ENCODE results near the gene ENG. TPM values are rescaled to one million over a fixed set of nuclear protein-coding genes. Genes with fewer than 3 reads are reported as not detected.

ENG gene
- total and polyA plus RNA-seq, 2 of the 4 experiments (the other 2 are of a cell fraction), result 3.6 to 83.3 TPM

GRCh38 chr9:127846443-127847177, 7.8 kb downstream of the ENG start:
- H3K9ac ChIP-seq (ENCODE audit: low read depth, low read length), result no peak overlapping the region
- peak overlapping the region; percentile 40 for H2BK5ac ChIP-seq (ENCODE audit: low read depth, low read length, poor library complexity, severe bottlenecking)
- H3K23ac ChIP-seq (ENCODE audit: low read depth, low read length), result peak overlapping the region; percentile 38; the same call in 1 of the 2 replicates
- no peak overlapping the region for H2BK120ac ChIP-seq (ENCODE audit: low read depth, low read length)
- intact Hi-C loops (cut with micrococcal nuclease) (no loop called here), in situ Hi-C loops (cut with MboI; ENCODE audit: low sequenced_read_pairs) (no loop called here), dilution Hi-C loops (cut with HindIII; ENCODE audit: low sequenced_read_pairs, unreplicated experiment) (no loop called here)
- peak overlapping the region; percentile 26; the same call in 1 of the 2 replicates for H3K18ac ChIP-seq (ENCODE audit: low read depth, low read length)
- H4K20me1 ChIP-seq (ENCODE audit: insufficient read depth, low read length), result 0 out of 2 replicates have a peak, but pooled peaks cover 3% of the 10 kb centered on the region
- peaks cover 39 to 73% of the 10 kb centered on the region in 2 experiments for H3K79me1 ChIP-seq (ENCODE audit: low read depth in 1 of 2, low read length in 2 of 2)
- peaks cover 11% of the 10 kb centered on the region; the same call in 1 of the 2 replicates for H3K9me1 ChIP-seq (ENCODE audit: insufficient read depth, low read length)
- no peak overlapping the region for H2BK20ac ChIP-seq (ENCODE audit: low read depth, low read length)
- no peaks in the 10 kb centered on the region for H3K27me3 ChIP-seq (ENCODE audit: control insufficient read depth, insufficient read depth, low read length)
- no peak overlapping the region for H4K8ac ChIP-seq (ENCODE audit: low read depth in 2 of 2, low read length in 2 of 2)
- DNase-seq, result no peak
- peak overlapping the region; percentile 34; the same call in 1 of the 2 replicates for H2AK5ac ChIP-seq (ENCODE audit: low read depth, low read length)
- H3K4me1 ChIP-seq (ENCODE audit: control insufficient read depth, insufficient read depth, low read length), result peaks cover 16% of the 10 kb centered on the region
- H3K9me3 ChIP-seq (ENCODE audit: control insufficient read depth, insufficient read depth, low read length), result peaks cover 10% of the 10 kb centered on the region
- no peak overlapping the region for H3K56ac ChIP-seq (ENCODE audit: extremely low read depth, insufficient read depth, low read length)
- BruUV-seq (replicated peaks), result no TSS peak
- no peak overlapping the region for H2BK15ac ChIP-seq (ENCODE audit: low read depth, low read length)
- WGBS, 2 experiments (ENCODE audit: extremely low coverage in 2 of 2, insufficient read length in 1 of 2), result 68% methylated on average over 10 of the region's 18 CpGs; no CpG with 5 or more reads in 1 of the 2 experiments
- 0 out of 2 replicates have a peak overlapping the region, but pooled peaks have one; percentile 1 for H4K91ac ChIP-seq (ENCODE audit: insufficient read depth, low read depth, low read length)
- no peak overlapping the region; the same call in 1 of the 2 replicates for H3K4me2 ChIP-seq (ENCODE audit: low read depth, low read length)
- peaks cover 26% of the 10 kb centered on the region for H3K36me3 ChIP-seq (ENCODE audit: control insufficient read depth, insufficient read depth, low read length)
- no peak overlapping the region for H2AFZ ChIP-seq (replicated peaks; ENCODE audit: low read length, poor library complexity)
- no peak overlapping the region for H3K4me3 ChIP-seq (ENCODE audit: insufficient read depth, low read depth, low read length)
- peak overlapping the region; percentile 26 for H3K4ac ChIP-seq (ENCODE audit: low read depth, low read length)
- ATAC-seq (ENCODE audit: low read depth), result peak; percentile 11; the same call in 1 of the 2 replicates
- ChIA-PET POLR2A (ENCODE audit: unreplicated experiment) (no interaction called here), CTCF (interaction anchor here (0.8 kb wide), 1 partner anchor 23 kb away, joined by 4 read pairs; no protein-coding TSS in a partner anchor)
- H3K27ac ChIP-seq (ENCODE audit: insufficient read depth, low read length), result no peak overlapping the region
- 0 out of 2 replicates have a peak overlapping the region, but pooled peaks have one; percentile 9 for H3K14ac ChIP-seq (replicated peaks; ENCODE audit: low read depth, low read length)
- H2AK9ac ChIP-seq (replicated peaks; ENCODE audit: low read depth, low read length, poor library complexity), result no peak overlapping the region
- H4K5ac ChIP-seq (ENCODE audit: low read depth, low read length), result peak overlapping the region; percentile 46
- no peak for TF ChIP-seq POLR2A (IDR thresholded peaks at IDR 0.05; ENCODE audit: low read depth, low read length)
- no peak for TF ChIP-seq RFX5 (IDR thresholded peaks at IDR 0.05; ENCODE audit: low read depth, low read length)
- TF ChIP-seq RCOR1 (IDR thresholded peaks at IDR 0.05; ENCODE audit: insufficient replicate concordance, low read length), result no peak
- no peak for TF ChIP-seq FOS (IDR thresholded peaks at IDR 0.05; ENCODE audit: low read depth, low read length)
- TF ChIP-seq ELK1 (IDR thresholded peaks at IDR 0.05; ENCODE audit: borderline replicate concordance, low read depth, low read length), result no peak
- no peak for TF ChIP-seq CTCF (conservative IDR thresholded peaks at IDR 0.05; ENCODE audit: low read depth, low read length)
- no peak for TF ChIP-seq MAZ (IDR thresholded peaks at IDR 0.05; ENCODE audit: borderline replicate concordance, low read depth, low read length)
- no peak for TF ChIP-seq CHD1 (IDR thresholded peaks at IDR 0.05; ENCODE audit: low read depth, low read length)
- no peak for TF ChIP-seq BHLHE40 (IDR thresholded peaks at IDR 0.05; ENCODE audit: low read depth, low read length)
- TF ChIP-seq USF2 (IDR thresholded peaks at IDR 0.05; ENCODE audit: low read depth, low read length), result no peak
- TF ChIP-seq CEBPB (IDR thresholded peaks at IDR 0.05; ENCODE audit: low read depth, low read length), result no peak
- TF ChIP-seq NFE2L2 (IDR thresholded peaks at IDR 0.05; ENCODE audit: low read depth, low read length), result no peak
- no peak for TF ChIP-seq SMC3 (IDR thresholded peaks at IDR 0.05; ENCODE audit: low read depth, low read length)
- TF ChIP-seq RAD21 (IDR thresholded peaks at IDR 0.05; ENCODE audit: low read length), result no peak
